ENCODE data around the gene RBM20.

RBM20 gene

GRCh38 chr10:110649347-110650264 is 5.5 kb downstream of the RBM20 start:
- Histone ChIP-seq H3K27me3 (ENCODE audit: insufficient read depth, poor library complexity, severe bottlenecking) (peaks cover 32% of the 10 kb centered on the region), H3K27ac (replicated peaks) (no peak overlapping the region), H3K4me3 (replicated peaks; ENCODE audit: insufficient read depth, low read length) (no peak overlapping the region)
- no peak for DNase-seq (ENCODE audit: low read depth in 1 of 2, low spot score in 1 of 2)
- no peak for TF ChIP-seq REST (IDR thresholded peaks at IDR 0.05; ENCODE audit: insufficient replicate concordance, low read depth)
- TF ChIP-seq CTCF (IDR thresholded peaks at IDR 0.05; ENCODE audit: insufficient read depth, low read length): no peak
- TF ChIP-seq POLR2AphosphoS5 (IDR thresholded peaks at IDR 0.05; ENCODE audit: low read depth): no peak

- Histone ChIP-seq H3K4me3 (replicated peaks; ENCODE audit: insufficient read depth, low read length) (no peak overlapping the region), H3K27ac (replicated peaks) (no peak overlapping the region), H3K27me3 (ENCODE audit: insufficient read depth, poor library complexity, severe bottlenecking) (peaks cover 25% of the 10 kb centered on the region)
- TF ChIP-seq GABPA (IDR thresholded peaks at IDR 0.05; ENCODE audit: low read depth) (no peak), SPI1 (IDR thresholded peaks at IDR 0.05; ENCODE audit: borderline replicate concordance, low read depth) (no peak)
- DNase-seq (ENCODE audit: low read depth in 1 of 2, low spot score in 1 of 2): no peak
Measured at GRCh38 chr10:110650265-110650668, 6.1 kb downstream of the RBM20 start.

GRCh38 chr10:110651044-110651958 is 7.2 kb downstream of the RBM20 start:
- no peak overlapping the region for H3K4me3 ChIP-seq (replicated peaks; ENCODE audit: insufficient read depth, low read length)
- TF ChIP-seq POLR2AphosphoS5 (IDR thresholded peaks at IDR 0.05; ENCODE audit: low read depth): no peak
- TF ChIP-seq GABPA (IDR thresholded peaks at IDR 0.05; ENCODE audit: low read depth): no peak
- no peak for TF ChIP-seq REST (IDR thresholded peaks at IDR 0.05; ENCODE audit: insufficient replicate concordance, low read depth)
- TF ChIP-seq SPI1 (IDR thresholded peaks at IDR 0.05; ENCODE audit: borderline replicate concordance, low read depth): no peak
- no peak for TF ChIP-seq CTCF (IDR thresholded peaks at IDR 0.05; ENCODE audit: insufficient read depth, low read length)
- peaks cover 17% of the 10 kb centered on the region for H3K27me3 ChIP-seq (ENCODE audit: insufficient read depth, poor library complexity, severe bottlenecking)
- no peak for DNase-seq (ENCODE audit: low read depth in 1 of 2, low spot score in 1 of 2)
- no peak overlapping the region for H3K27ac ChIP-seq (replicated peaks)
